Body of pancreas (tissue), 4 donors: ENCODE measurements around the gene PRSS56. TPM values are rescaled to one million over a fixed set of nuclear protein-coding genes. Genes with fewer than 3 reads are reported as not detected.

Experiments
- ATAC-seq: fragments of 150-250 bp; one replicate; pipeline ENCODE4 v1.9.1; 2016
- DNase-seq, 4 donors: peaks; one replicate each; pipeline ENCODE4 v3.0.0-alpha.2; 2019
- H3K27ac ChIP-seq, 4 donors: fragments of 200-600 bp; sonication (generic); 1 replicate in 3 of 4; 2 replicates in 1 of 4; pipeline versions ENCODE4 v1.5.1 to v1.6.1; 2016 to 2019; ENCODE audit warnings: mild to moderate bottlenecking in 1 of 4, mixed read lengths in 1 of 4, moderate library complexity in 1 of 4
- H3K27me3 ChIP-seq, 2 donors: fragments of 200-600 bp; sonication (generic); one replicate each; pipeline ENCODE4 v1.6.0; 2016; ENCODE audit warnings: mild to moderate bottlenecking in 1 of 2
- H3K36me3 ChIP-seq, 2 donors: fragments of 200-600 bp; sonication (generic); replicated peaks in 1 of 2; 2 replicates each; pipeline ENCODE4 v1.5.1; 2016; ENCODE audit warnings: low read depth in 2 of 2; ENCODE audit not compliant: insufficient read depth in 1 of 2
- H3K4me1 ChIP-seq: fragments of 200-600 bp; sonication (generic); one replicate; pipeline ENCODE4 v1.6.0; 2016
- H3K4me3 ChIP-seq, 2 donors: fragments of 200-600 bp; sonication (generic); 1 replicate in 1 of 2; 2 replicates in 1 of 2; pipeline ENCODE4 v1.5.1; 2016 to 2019
- H3K9me3 ChIP-seq, 3 donors: fragments of 200-600 bp; sonication (generic); 1 replicate in 2 of 3; 2 replicates in 1 of 3; pipeline ENCODE4 v1.5.1; 2016
- POLR2A ChIP-seq, 3 donors: fragments of 450-650 bp; IDR thresholded peaks; one replicate each; pipeline ENCODE4 v1.6.1; 2016; ENCODE audit warnings: antibody characterized with exemption in 3 of 3, mild to moderate bottlenecking in 2 of 3
- WGBS, 2 donors: methylation state at CpG; one replicate each; pipeline ENCODE4 v1.1.5; 2017; 5-methylcytosine and 5-hydroxymethylcytosine counted together
- intact Hi-C: fragments of 100-400 bp; cut with DNase I; formaldehyde crosslinking; loops from one replicate; pipeline ENCODE4 v1.15.1; 2023
- total RNA-seq, 2 donors: library from RNA; depleted of rRNA; stranded (reverse); fragments of >200 nt; gene quantifications; one replicate each; pipeline ENCODE4 v1.1.0, GENCODE V29; 2016
- TF ChIP-seq, protein P1 (sequence below), 7 experiments: fragments of 450-650 bp in 4 of 7; fragments of 200-600 bp in 3 of 7; sonication (generic) in 3 of 7; IDR thresholded peaks; one replicate each; pipeline ENCODE4 v1.5.1; 2016 to 2019; ENCODE audit warnings: antibody characterized with exemption in 7 of 7

Gene PRSS56
- total RNA-seq, 2 donors from 2014 or later, result not detected

- 80 to 81% methylated on average over 14 to 29 of the region's 29 CpGs for WGBS, 2 donors
- intact Hi-C loops, result no loop called here
Observed at GRCh38 chr2:232481322-232482140, 38.7 kb upstream of the PRSS56 start.

DNA sequence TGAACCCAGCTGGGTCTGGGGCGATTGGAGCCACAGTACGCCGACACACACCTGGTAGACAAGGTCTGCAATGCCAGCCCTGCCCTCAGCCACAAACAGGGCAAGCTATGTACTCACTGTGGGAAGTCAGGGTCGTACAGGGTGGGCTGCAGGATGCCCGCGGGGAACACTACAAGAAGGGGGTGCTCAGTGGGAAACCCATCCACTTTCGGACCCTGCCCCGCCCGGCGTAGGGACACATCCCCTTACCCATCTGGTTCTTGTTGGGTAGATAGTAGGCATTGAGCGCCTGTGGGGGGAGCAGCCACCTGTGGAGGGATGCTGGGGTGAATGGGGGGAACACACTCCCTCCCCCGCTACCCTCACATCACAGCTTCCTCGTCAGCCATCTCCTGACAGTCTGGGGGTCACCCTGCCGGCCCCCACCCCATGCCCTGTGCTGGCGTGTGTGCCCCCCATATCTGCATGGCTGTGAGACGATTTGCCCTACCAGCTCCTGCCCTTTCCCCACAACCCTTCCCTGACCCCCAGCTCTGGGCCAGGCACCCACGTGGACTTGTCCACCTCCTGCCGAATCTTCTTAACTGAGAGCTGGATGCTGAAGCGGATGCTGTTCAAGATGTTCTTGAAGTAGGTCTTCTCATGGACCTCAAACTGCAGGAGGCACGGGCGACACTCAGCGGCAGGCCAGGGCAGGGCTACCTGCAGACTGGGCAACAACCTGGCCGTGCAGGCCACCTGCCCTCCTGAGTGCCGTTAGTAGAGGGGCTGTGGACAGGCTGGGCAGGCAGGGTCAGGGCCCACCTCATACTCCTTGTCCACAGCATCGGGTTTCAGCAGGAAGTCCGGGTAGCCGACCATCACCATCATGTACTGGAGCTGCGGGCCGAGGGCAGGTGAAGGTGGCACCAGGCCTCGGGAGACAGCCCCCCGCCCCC, 37.6 kb upstream of the PRSS56 start:
- H3K36me3 ChIP-seq, result no peaks in the 10 kb centered on the region
- no peak overlapping the region for H3K27ac ChIP-seq
- intact Hi-C loops, result no loop called here
- 75 to 76% methylated on average over 20 to 29 of the region's 31 CpGs for WGBS, 2 donors
- no peaks in the 10 kb centered on the region for H3K9me3 ChIP-seq
- ATAC-seq (no peak), DNase-seq (peak in 1 of 4 donors; percentile 5)
- TF ChIP-seq, protein P1, sequence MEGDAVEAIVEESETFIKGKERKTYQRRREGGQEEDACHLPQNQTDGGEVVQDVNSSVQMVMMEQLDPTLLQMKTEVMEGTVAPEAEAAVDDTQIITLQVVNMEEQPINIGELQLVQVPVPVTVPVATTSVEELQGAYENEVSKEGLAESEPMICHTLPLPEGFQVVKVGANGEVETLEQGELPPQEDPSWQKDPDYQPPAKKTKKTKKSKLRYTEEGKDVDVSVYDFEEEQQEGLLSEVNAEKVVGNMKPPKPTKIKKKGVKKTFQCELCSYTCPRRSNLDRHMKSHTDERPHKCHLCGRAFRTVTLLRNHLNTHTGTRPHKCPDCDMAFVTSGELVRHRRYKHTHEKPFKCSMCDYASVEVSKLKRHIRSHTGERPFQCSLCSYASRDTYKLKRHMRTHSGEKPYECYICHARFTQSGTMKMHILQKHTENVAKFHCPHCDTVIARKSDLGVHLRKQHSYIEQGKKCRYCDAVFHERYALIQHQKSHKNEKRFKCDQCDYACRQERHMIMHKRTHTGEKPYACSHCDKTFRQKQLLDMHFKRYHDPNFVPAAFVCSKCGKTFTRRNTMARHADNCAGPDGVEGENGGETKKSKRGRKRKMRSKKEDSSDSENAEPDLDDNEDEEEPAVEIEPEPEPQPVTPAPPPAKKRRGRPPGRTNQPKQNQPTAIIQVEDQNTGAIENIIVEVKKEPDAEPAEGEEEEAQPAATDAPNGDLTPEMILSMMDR (IDR thresholded peaks at IDR 0.05), result no peak
- no peak for TF ChIP-seq POLR2A (IDR thresholded peaks at IDR 0.05)
- H3K4me1 ChIP-seq, result peaks cover 21% of the 10 kb centered on the region
- no peak overlapping the region for H3K4me3 ChIP-seq
- no peaks in the 10 kb centered on the region for H3K27me3 ChIP-seq

More at GRCh38 chr2:232481322-232482140, 38.7 kb upstream of the PRSS56 start:
- Histone ChIP-seq H3K36me3 (no peaks in the 10 kb centered on the region), H3K4me1 (peaks cover 11% of the 10 kb centered on the region), H3K9me3 (no peaks in the 10 kb centered on the region), H3K27ac (no peak overlapping the region), H3K27me3 (no peaks in the 10 kb centered on the region), H3K4me3 (no peak overlapping the region)
- DNase-seq (peak in 1 of 4 donors; percentile 2), ATAC-seq (no peak)
- TF ChIP-seq, protein P1 (IDR thresholded peaks at IDR 0.05), result no peak
- TF ChIP-seq POLR2A (IDR thresholded peaks at IDR 0.05), result no peak

DNA sequence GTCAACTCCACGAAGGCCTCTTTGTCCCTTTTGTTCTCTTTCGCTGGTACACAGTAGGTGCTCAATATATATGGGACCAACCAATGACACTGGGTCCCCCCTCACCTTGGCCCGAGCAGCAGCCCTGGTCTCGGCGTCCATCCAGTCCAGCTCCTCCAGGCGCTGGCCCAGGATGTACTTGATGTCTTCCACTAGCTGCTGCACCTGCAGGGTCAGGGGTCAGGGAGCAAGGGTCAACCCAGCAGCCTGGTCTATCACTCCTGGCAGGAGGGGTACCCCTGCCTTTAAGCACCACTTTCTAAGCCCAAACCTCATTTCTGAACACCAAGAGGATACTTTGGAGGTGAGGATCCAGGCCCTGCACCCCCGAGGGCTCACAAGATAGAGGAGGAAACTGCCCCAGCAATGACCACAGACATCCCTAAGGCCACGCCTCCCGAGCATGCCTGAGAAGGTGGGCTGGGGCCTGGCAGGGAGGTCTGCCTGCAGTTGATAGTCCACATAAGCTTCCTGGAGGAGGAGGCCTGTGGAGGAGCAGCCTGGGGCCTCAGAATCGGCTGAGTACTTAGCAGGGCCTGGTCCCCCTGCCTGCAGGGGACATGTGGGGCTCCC, 36.8 kb upstream of the PRSS56 start:
- Histone ChIP-seq H3K27me3 (no peaks in the 10 kb centered on the region), H3K4me1 (peaks cover 21% of the 10 kb centered on the region), H3K36me3 (no peaks in the 10 kb centered on the region), H3K27ac (no peak overlapping the region), H3K9me3 (no peaks in the 10 kb centered on the region), H3K4me3 (no peak overlapping the region)
- no peak for ATAC-seq
- peak in 1 of 4 donors; percentile 4 for DNase-seq
- intact Hi-C loops, result no loop called here
- 77 to 79% methylated on average over 4 to 10 of the region's 10 CpGs for WGBS, 2 donors
- TF ChIP-seq, protein P1 (IDR thresholded peaks at IDR 0.05), result no peak
- no peak for TF ChIP-seq POLR2A (IDR thresholded peaks at IDR 0.05)

GRCh38 chr2:232483923-232484627, 36.1 kb upstream of the PRSS56 start:
- ATAC-seq, result no peak
- DNase-seq, result peak in 2 of 4 donors; percentile 6 to 7
- H3K4me1 ChIP-seq, result peaks cover 21% of the 10 kb centered on the region
- no peak overlapping the region for H3K27ac ChIP-seq
- intact Hi-C loops, result no loop called here
- no peaks in the 10 kb centered on the region for H3K36me3 ChIP-seq
- 76 to 94% methylated on average over 3 to 17 of the region's 19 CpGs for WGBS, 2 donors
- no peaks in the 10 kb centered on the region for H3K9me3 ChIP-seq
- TF ChIP-seq, protein P1 (IDR thresholded peaks at IDR 0.05), result no peak
- H3K4me3 ChIP-seq, result no peak overlapping the region
- no peaks in the 10 kb centered on the region for H3K27me3 ChIP-seq
